Panc1 (cell line): Measurements from ENCODE around the gene PRR14L. TPM values are rescaled to one million over a fixed set of nuclear protein-coding genes. Genes with fewer than 3 reads are reported as not detected.
"Not testable (repeated sequence)": the region's sequence is repeated elsewhere in the genome, so short reads cannot be mapped to it uniquely, and the experiment has no call there.

ENCODE experiments used
- ATAC-seq: fragments of 200-7000 bp; cut with Tn5 transposase; 2 replicates; pipeline ENCODE4 v1.9.1; 2020; ENCODE audit warnings: mild to moderate bottlenecking, moderate library complexity
- BruUV-seq: library from RNA; stranded (reverse); fragments of 400-500 nt; replicated peaks from 2 replicates; lab custom pipeline; 2021; lab: Mats Ljungman, UMichigan
- CTCF ChIA-PET: fragments of 300-600 bp; sonication (Branson Sonifier 250); formaldehyde crosslinking; loops from one replicate; lab custom pipeline; 2022; ENCODE audit warnings: antibody characterized with exemption; lab: Charles Lee
- POLR2A ChIA-PET: fragments of 300-600 bp; sonication (Branson Sonifier 250); formaldehyde crosslinking; loops from one replicate; lab custom pipeline; 2022; ENCODE audit warnings: antibody characterized with exemption; lab: Charles Lee
- DNase-seq: peaks from one replicate; pipeline ENCODE4 v3.0.0-alpha.2; 2010; ENCODE audit warnings: low read depth, low spot score
- H3K27ac ChIP-seq: 2 replicates; pipeline ENCODE4 v1.5.1; 2011; ENCODE audit warnings: mild to moderate bottlenecking, low read length, inconsistent platforms
- H3K27me3 ChIP-seq: fragments of 200-500 bp; sonication (Bioruptor generic); 2 replicates; pipeline ENCODE4 v1.6.0; 2014; ENCODE audit warnings: low read length, inconsistent platforms; ENCODE audit not compliant: control insufficient read depth, insufficient read depth
- H3K36me3 ChIP-seq: fragments of 200-500 bp; sonication (Bioruptor generic); 2 replicates; pipeline ENCODE4 v1.5.1; 2014; ENCODE audit warnings: inconsistent platforms, mild to moderate bottlenecking, low read length, moderate library complexity; ENCODE audit not compliant: control insufficient read depth, insufficient read depth
- H3K4me1 ChIP-seq: 2 replicates; pipeline ENCODE4 v1.5.1; 2011; ENCODE audit warnings: inconsistent platforms, mild to moderate bottlenecking, low read length, moderate library complexity; ENCODE audit not compliant: control insufficient read depth, insufficient read depth
- H3K4me3 ChIP-seq, 2 experiments: 2 replicates each; pipeline ENCODE4 v1.5.1; 2011 to 2012; ENCODE audit warnings: low read depth in 2 of 2, low read length in 2 of 2, mild to moderate bottlenecking in 2 of 2, inconsistent platforms in 1 of 2, moderate library complexity in 1 of 2
- H3K9me3 ChIP-seq: fragments of 200-500 bp; sonication (Bioruptor generic); 2 replicates; pipeline ENCODE4 v1.5.1; 2014; ENCODE audit warnings: low read depth, mild to moderate bottlenecking, inconsistent platforms, low read length, moderate library complexity; ENCODE audit not compliant: control insufficient read depth, insufficient read depth
- POLR2AphosphoS5 ChIP-seq: IDR thresholded peaks from 2 replicates; pipeline ENCODE4 v1.6.1; 2012; ENCODE audit warnings: mild to moderate bottlenecking, low read depth, low read length, moderate library complexity
- SIN3A ChIP-seq: IDR thresholded peaks from 2 replicates; pipeline ENCODE4 v1.6.1; 2012; ENCODE audit warnings: low read depth, mild to moderate bottlenecking, low read length, moderate library complexity, borderline replicate concordance; ENCODE audit not compliant: insufficient read depth
- TCF7L2 ChIP-seq: IDR thresholded peaks from 2 replicates; pipeline ENCODE4 v1.6.1; 2011; ENCODE audit warnings: mild to moderate bottlenecking, low read depth, low read length, inconsistent platforms
- in situ Hi-C: cut with HindIII; loops from 2 replicates; pipeline ENCODE4 v1.10.0; 2016; ENCODE audit warnings: low sequenced_read_pairs, low pct_unique_long_range_greater_than_20kb
- intact Hi-C: fragments of 100-400 bp; cut with micrococcal nuclease; formaldehyde crosslinking; loops from one replicate; pipeline ENCODE4 v1.10.0; 2022; ENCODE audit not compliant: unreplicated experiment
- total RNA-seq: library from RNA; stranded (reverse); gene quantifications from one replicate; pipeline ENCODE4 v1.2.1, GENCODE V29; 2021; ENCODE audit not compliant: unreplicated experiment
- TF ChIP-seq, protein P1 (sequence below), 2 experiments: IDR thresholded peaks; 2 replicates each; pipeline ENCODE4 v1.6.1; 2011 to 2012; ENCODE audit warnings: low read depth in 2 of 2, control low read depth in 1 of 2, low read length in 1 of 2, mild to moderate bottlenecking in 1 of 2, moderate library complexity in 1 of 2; ENCODE audit not compliant: insufficient read depth in 1 of 2
- TF ChIP-seq, protein P2 (sequence below): fragments of 450-650 bp; IDR thresholded peaks from 2 replicates; pipeline ENCODE4 v1.5.1; 2017; ENCODE audit warnings: mild to moderate bottlenecking

Gene PRR14L
- total RNA-seq, 1 experiment from 2014 or later: 45.7 TPM

DNA sequence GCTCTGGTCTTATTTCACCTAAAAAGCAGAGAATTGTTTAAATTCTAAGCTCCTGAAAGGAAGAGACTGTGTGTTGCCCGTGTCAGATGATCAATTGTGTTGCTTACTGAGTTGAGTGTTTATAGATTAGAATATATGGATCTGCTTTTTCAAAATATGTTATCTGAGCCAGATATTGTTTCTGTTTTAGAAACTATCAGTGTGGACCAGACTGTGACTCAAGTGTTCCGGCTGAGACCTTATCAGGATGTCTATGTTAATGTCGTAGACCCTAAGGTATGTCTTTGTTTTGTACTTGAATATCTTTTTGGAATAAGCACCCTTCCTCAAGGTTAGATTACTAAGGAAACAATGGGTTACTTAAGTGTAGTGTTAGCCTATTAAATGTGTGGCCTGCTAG is 14.9 kb upstream of the PRR14L start:
- ATAC-seq (no peak), DNase-seq (no peak)
- Histone ChIP-seq H3K9me3 (no peaks in the 10 kb centered on the region), H3K27me3 (no peaks in the 10 kb centered on the region), H3K27ac (no peak overlapping the region), H3K36me3 (peaks cover 10% of the 10 kb centered on the region), H3K4me3 (no peak overlapping the region), H3K4me1 (no peaks in the 10 kb centered on the region)
- no TSS peak for BruUV-seq
- ChIA-PET POLR2A (no interaction called here), CTCF (interaction anchor here (0.6 kb wide), 1 partner anchor 43 kb away, joined by 9 read pairs; no protein-coding TSS in a partner anchor)
- in situ Hi-C loops (no loop called here), intact Hi-C loops (no loop called here)
- TF ChIP-seq, protein P1, sequence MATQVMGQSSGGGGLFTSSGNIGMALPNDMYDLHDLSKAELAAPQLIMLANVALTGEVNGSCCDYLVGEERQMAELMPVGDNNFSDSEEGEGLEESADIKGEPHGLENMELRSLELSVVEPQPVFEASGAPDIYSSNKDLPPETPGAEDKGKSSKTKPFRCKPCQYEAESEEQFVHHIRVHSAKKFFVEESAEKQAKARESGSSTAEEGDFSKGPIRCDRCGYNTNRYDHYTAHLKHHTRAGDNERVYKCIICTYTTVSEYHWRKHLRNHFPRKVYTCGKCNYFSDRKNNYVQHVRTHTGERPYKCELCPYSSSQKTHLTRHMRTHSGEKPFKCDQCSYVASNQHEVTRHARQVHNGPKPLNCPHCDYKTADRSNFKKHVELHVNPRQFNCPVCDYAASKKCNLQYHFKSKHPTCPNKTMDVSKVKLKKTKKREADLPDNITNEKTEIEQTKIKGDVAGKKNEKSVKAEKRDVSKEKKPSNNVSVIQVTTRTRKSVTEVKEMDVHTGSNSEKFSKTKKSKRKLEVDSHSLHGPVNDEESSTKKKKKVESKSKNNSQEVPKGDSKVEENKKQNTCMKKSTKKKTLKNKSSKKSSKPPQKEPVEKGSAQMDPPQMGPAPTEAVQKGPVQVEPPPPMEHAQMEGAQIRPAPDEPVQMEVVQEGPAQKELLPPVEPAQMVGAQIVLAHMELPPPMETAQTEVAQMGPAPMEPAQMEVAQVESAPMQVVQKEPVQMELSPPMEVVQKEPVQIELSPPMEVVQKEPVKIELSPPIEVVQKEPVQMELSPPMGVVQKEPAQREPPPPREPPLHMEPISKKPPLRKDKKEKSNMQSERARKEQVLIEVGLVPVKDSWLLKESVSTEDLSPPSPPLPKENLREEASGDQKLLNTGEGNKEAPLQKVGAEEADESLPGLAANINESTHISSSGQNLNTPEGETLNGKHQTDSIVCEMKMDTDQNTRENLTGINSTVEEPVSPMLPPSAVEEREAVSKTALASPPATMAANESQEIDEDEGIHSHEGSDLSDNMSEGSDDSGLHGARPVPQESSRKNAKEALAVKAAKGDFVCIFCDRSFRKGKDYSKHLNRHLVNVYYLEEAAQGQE (IDR thresholded peaks at IDR 0.05; ENCODE audit: insufficient read depth in 1 of 2, low read depth in 2 of 2, low read length in 1 of 2): no peak
- TF ChIP-seq POLR2AphosphoS5 (no peak), SIN3A (no peak), TCF7L2 (no peak)
- TF ChIP-seq, protein P2, sequence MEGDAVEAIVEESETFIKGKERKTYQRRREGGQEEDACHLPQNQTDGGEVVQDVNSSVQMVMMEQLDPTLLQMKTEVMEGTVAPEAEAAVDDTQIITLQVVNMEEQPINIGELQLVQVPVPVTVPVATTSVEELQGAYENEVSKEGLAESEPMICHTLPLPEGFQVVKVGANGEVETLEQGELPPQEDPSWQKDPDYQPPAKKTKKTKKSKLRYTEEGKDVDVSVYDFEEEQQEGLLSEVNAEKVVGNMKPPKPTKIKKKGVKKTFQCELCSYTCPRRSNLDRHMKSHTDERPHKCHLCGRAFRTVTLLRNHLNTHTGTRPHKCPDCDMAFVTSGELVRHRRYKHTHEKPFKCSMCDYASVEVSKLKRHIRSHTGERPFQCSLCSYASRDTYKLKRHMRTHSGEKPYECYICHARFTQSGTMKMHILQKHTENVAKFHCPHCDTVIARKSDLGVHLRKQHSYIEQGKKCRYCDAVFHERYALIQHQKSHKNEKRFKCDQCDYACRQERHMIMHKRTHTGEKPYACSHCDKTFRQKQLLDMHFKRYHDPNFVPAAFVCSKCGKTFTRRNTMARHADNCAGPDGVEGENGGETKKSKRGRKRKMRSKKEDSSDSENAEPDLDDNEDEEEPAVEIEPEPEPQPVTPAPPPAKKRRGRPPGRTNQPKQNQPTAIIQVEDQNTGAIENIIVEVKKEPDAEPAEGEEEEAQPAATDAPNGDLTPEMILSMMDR: no peak

DNA sequence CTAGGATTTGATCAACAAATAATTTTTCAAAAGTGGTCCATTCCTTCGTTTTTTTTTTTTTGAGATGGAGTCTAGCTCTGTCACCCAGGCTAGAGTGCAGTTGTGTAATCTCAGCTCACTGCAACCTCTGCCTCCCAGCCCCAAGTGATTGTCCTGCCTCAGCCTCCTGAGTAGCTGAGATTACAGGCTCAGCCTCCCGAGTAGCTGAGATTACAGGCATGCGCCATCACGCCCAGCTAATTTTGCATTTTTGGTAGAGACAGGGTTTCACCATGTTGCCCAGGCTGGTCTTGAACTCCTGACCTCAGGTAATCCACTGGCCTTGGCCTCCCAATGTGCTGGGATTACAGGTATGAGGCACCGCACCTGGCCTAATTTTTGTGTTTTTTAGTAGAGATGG is 8.9 kb upstream of the PRR14L start:
- POLR2A ChIA-PET, H3K27ac ChIP-seq, DNase-seq, H3K27me3 ChIP-seq, in situ Hi-C loops, intact Hi-C loops, ATAC-seq, H3K4me3 ChIP-seq, H3K9me3 ChIP-seq, H3K4me1 ChIP-seq, CTCF ChIA-PET, H3K36me3 ChIP-seq, BruUV-seq: not testable (repeated sequence)

DNA sequence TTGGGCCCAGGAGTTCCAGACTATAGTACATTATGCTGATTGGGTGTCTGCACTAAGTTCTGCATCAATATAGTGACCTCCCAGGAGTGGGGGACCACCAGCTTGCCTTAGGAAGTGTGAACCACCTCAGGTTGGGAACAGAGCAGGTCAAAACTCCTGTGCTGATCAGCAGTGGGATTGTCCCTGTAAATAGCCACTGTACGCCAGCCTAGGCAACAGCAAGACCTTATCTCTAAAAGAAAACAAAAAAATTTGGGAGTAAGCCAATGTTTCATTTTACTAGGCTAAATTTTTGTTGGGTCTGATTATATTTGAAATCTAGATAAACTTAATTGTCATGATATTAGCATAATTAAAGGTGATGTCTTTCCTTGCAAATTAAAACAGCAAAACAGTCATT is 7.3 kb upstream of the PRR14L start:
- Histone ChIP-seq H3K4me3 (no peak overlapping the region), H3K36me3 (peaks cover 3% of the 10 kb centered on the region; the same call in 1 of the 2 replicates), H3K27ac (no peak overlapping the region), H3K9me3 (no peaks in the 10 kb centered on the region), H3K27me3 (no peaks in the 10 kb centered on the region), H3K4me1 (peaks cover 11% of the 10 kb centered on the region)
- ChIA-PET CTCF (no interaction called here), POLR2A (no interaction called here)
- intact Hi-C loops (no loop called here), in situ Hi-C loops (no loop called here)
- no peak for TF ChIP-seq SIN3A
- TF ChIP-seq, protein P1 (IDR thresholded peaks at IDR 0.05; ENCODE audit: insufficient read depth in 1 of 2, low read depth in 2 of 2, low read length in 1 of 2): no peak
- TF ChIP-seq, protein P2: no peak
- ATAC-seq (no peak), DNase-seq (no peak)
- no TSS peak for BruUV-seq
